ENCODE measurements around the gene RNASEH2B. TPM values are rescaled to one million over a fixed set of nuclear protein-coding genes. Genes with fewer than 3 reads are reported as not detected.

The RNASEH2B gene
- total RNA-seq, 1 donor, result 33.7 TPM

DNA sequence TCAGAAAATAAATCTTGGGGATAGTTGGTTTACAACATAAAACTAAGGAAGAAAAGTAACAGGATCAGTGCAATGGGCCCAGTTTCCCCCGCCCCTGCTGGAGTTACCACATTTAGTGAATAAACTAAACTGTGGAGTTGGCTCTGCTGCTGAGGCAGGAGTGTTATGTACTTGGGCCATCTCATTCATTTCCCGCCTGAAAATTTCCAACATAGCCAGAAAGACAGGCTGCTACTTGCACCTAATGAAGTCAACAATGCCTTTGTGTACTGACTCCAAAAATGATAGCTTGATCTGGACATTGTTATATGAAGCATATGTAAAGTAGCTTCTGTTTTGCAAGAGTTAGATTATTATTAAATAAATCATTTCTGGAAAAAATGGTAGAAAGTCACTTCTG is 7.9 kb upstream of the RNASEH2B start:
- TF ChIP-seq, protein P1, sequence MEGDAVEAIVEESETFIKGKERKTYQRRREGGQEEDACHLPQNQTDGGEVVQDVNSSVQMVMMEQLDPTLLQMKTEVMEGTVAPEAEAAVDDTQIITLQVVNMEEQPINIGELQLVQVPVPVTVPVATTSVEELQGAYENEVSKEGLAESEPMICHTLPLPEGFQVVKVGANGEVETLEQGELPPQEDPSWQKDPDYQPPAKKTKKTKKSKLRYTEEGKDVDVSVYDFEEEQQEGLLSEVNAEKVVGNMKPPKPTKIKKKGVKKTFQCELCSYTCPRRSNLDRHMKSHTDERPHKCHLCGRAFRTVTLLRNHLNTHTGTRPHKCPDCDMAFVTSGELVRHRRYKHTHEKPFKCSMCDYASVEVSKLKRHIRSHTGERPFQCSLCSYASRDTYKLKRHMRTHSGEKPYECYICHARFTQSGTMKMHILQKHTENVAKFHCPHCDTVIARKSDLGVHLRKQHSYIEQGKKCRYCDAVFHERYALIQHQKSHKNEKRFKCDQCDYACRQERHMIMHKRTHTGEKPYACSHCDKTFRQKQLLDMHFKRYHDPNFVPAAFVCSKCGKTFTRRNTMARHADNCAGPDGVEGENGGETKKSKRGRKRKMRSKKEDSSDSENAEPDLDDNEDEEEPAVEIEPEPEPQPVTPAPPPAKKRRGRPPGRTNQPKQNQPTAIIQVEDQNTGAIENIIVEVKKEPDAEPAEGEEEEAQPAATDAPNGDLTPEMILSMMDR (IDR thresholded peaks at IDR 0.05; ENCODE audit: insufficient read depth, low read depth, low read length), result no peak
- DNase-seq (ENCODE audit: low read depth), result no peak
- H3K4me3 ChIP-seq (ENCODE audit: low read depth, low read length), result no peak overlapping the region

DNA sequence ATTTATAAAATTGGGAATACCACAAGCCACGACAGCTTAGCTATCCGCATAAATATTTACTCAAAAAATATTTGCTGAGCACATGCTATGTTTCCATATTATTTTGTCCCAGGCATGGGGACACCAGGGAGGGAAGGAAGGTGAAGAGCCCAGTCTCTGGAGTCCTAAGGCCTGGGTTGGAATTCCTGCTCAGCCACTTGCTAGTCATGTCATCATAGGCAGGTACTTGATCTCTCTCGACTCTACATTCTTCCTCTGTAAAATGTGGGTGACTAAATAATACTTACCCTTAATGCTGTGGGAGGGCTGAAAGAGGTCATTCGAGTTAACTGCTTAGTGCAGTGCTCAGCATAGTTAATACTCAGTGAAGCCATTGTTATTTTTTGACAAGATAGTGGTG is 4.3 kb upstream of the RNASEH2B start:
- DNase-seq (ENCODE audit: low read depth), result no peak
- no peak overlapping the region for H3K4me3 ChIP-seq (ENCODE audit: low read depth, low read length)
- TF ChIP-seq, protein P1 (IDR thresholded peaks at IDR 0.05; ENCODE audit: insufficient read depth, low read depth, low read length), result no peak

DNA sequence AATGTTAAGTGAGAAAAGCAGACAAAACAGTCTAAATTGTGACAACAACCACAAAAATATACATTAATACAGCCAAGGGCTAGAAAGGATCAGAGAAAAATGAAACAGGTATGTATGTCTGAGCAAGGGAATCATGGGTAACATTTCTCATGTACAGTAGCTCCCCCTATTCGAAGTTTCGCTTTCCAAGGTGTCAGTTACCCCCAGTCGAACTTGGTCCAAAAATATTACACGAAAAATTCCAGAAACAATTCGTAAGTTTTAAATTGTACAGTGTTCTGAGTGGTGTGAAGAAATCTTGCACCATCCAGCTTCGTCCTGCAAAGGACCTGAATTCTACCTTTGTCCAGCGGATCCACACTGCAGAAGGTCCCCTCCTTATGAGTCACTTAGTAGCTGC is 1.8 kb upstream of the RNASEH2B start:
- TF ChIP-seq, protein P1 (IDR thresholded peaks at IDR 0.05; ENCODE audit: insufficient read depth, low read depth, low read length), result no peak
- no peak overlapping the region for H3K4me3 ChIP-seq (ENCODE audit: low read depth, low read length)
- no peak for DNase-seq (ENCODE audit: low read depth)

DNA sequence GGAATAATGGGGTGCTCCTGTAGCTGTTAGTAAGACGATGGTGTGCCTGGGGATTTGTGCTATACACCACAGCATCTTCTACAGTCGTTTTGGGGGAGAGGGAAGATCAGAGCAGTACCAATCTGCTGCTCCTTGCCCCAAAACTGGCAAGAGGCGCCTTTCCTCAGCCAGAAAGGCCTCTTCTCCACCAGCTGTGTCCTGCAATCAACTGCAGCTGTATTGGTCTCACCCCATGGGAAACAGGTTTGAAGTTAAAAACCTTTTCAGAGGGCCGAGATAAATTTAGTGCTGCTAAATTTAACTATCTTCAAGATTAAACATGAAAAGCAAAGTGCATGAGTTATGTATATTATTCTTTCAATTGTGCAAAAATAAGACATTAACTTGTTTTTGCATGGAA is 1.2 kb upstream of the RNASEH2B start:
- no peak for DNase-seq (ENCODE audit: low read depth)
- H3K4me3 ChIP-seq (ENCODE audit: low read depth, low read length), result no peak overlapping the region
- TF ChIP-seq, protein P1 (IDR thresholded peaks at IDR 0.05; ENCODE audit: insufficient read depth, low read depth, low read length), result no peak

DNA sequence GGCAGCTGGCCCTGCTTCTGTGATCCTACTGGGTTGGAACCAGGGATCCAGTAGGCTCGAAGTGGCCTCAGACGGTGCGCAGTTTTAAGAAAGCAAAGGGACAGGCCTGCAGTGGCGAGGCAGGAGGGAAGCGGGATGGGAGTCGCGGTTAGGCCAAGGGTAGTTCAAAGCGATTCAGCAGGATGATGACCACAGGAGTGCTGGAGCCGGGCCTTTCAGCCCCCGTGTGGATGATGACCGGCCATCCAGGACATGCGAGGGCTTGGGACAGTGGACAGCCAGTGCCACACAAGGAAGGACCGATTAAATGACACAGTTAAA is 854 bp downstream of the RNASEH2B start:
- peak overlapping the region; percentile 70 for H3K4me3 ChIP-seq (ENCODE audit: low read depth, low read length)
- TF ChIP-seq, protein P1 (IDR thresholded peaks at IDR 0.05; ENCODE audit: insufficient read depth, low read depth, low read length), result no peak
- DNase-seq (ENCODE audit: low read depth), result peak; percentile 41

DNA sequence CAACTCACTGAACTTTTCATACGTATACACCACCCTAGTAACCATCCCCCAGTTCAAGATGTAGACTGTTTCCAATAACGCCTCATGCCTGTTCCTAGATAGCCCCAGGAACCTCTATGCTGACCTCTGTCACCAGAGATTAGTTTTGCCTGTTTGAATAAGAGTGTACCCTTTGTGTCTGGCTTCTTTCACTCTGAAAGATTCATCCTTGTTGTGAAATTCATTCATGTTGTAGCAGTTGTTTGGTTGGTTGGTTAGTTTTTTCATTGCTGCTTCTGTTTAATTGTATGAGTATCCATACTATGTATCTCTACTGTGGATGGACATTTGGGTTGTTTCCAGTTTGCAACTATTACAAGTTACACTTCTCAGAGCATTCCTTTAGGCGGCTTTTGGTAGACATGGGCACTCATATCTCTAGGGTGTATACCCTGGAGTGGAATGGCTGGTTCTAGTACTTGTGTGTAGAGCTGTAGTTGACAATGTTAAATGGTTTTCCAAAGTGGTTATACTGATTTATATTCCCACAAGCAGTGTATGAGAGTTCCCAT is 1.6 kb downstream of the RNASEH2B start:
- peak; percentile 64 for DNase-seq (ENCODE audit: low read depth)
- TF ChIP-seq, protein P1 (IDR thresholded peaks at IDR 0.05; ENCODE audit: insufficient read depth, low read depth, low read length), result no peak
- H3K4me3 ChIP-seq (ENCODE audit: low read depth, low read length), result peak overlapping the region; percentile 70
